DMS153 treated with DMSO at 0.1 percent for 48 hours (cell line): ENCODE measurements around the gene MAST2.
A peak's percentile ranks its signal among the peaks of the same experiment; 100 is the strongest.

Experiments
- DNase-seq: peaks from one replicate; lab custom pipeline; 2025; ENCODE audit not compliant: unreplicated experiment; lab: John Stamatoyannopoulos, UW

MAST2 gene

GRCh38 chr1:45974541-45975269, 171.3 kb downstream of the MAST2 start:
- no peak for DNase-seq

- DNase-seq: no peak
Observed at GRCh38 chr1:45976623-45977022, 173.2 kb downstream of the MAST2 start.

GRCh38 chr1:45979074-45979777, 175.8 kb downstream of the MAST2 start:
- peak; percentile 99 for DNase-seq

- peak; percentile 93 for DNase-seq
Observed at GRCh38 chr1:45979778-45980176, 176.4 kb downstream of the MAST2 start.

GRCh38 chr1:45982359-45982758, 178.9 kb downstream of the MAST2 start:
- no peak for DNase-seq

GRCh38 chr1:45983967-45984366, 180.6 kb downstream of the MAST2 start:
- DNase-seq: no peak

GRCh38 chr1:45987204-45987603, 183.8 kb downstream of the MAST2 start:
- no peak for DNase-seq

GRCh38 chr1:45989249-45989648, 185.8 kb downstream of the MAST2 start:
- DNase-seq: no peak

- no peak for DNase-seq
Observed at GRCh38 chr1:45994423-45994822, 191.0 kb downstream of the MAST2 start.

- DNase-seq: no peak
Observed at GRCh38 chr1:45995298-45995697, 191.9 kb downstream of the MAST2 start.

GRCh38 chr1:45998020-45998617, 194.7 kb downstream of the MAST2 start:
- no peak for DNase-seq

- no peak for DNase-seq
Observed at GRCh38 chr1:45999507-45999906, 196.1 kb downstream of the MAST2 start.

GRCh38 chr1:46001081-46001785, 197.8 kb downstream of the MAST2 start:
- DNase-seq: no peak

- no peak for DNase-seq
Observed at GRCh38 chr1:46002551-46003150, 199.2 kb downstream of the MAST2 start.

GRCh38 chr1:46003315-46003714, 199.9 kb downstream of the MAST2 start:
- DNase-seq: no peak

- no peak for DNase-seq
Observed at GRCh38 chr1:46004492-46004891, 201.1 kb downstream of the MAST2 start.

GRCh38 chr1:46005594-46005993, 202.2 kb downstream of the MAST2 start:
- DNase-seq: no peak

GRCh38 chr1:46008585-46008984, 205.2 kb downstream of the MAST2 start:
- DNase-seq: no peak

- DNase-seq: no peak
Observed at GRCh38 chr1:46010611-46011010, 207.2 kb downstream of the MAST2 start.

- no peak for DNase-seq
Observed at GRCh38 chr1:46011121-46011695, 207.8 kb downstream of the MAST2 start.

- no peak for DNase-seq
Observed at GRCh38 chr1:46012236-46012635, 208.8 kb downstream of the MAST2 start.
